Heart left ventricle (tissue), 13 donors: ENCODE data around the gene CPT2.

Experiments used
- CTCF ChIP-seq, 12 donors: fragments of 200-600 bp; sonication (generic) in 4 of 12; IDR thresholded peaks; one replicate each; pipeline versions ENCODE4 v1.5.0 to v1.8.0; 2018 to 2022; ENCODE audit warnings: antibody characterized with exemption in 12 of 12, mild to moderate bottlenecking in 5 of 12
- POLR2A ChIP-seq, 2 donors: fragments of 450-650 bp; IDR thresholded peaks; one replicate each; pipeline ENCODE4 v1.6.1; 2017; ENCODE audit warnings: antibody characterized with exemption in 2 of 2, mild to moderate bottlenecking in 2 of 2, moderate library complexity in 2 of 2
- donor health status: ischemic (EF 13 %, LVEDD 7.1; RV severe dilation, severe dysfunction).
- donor health status: DM: no; HTN: yes; CAD: no.
- donor health status: DM: no; HTN: no; CAD: no.
- donor health status: ischemic (EF 25% LVEDD 6.9; RV normal size, moderate dysfunction).
- donor health status: ischemic (EF 25% LVEDD 5.7; RV mildly dilated, moderate dysfunction).
- donor health status: ischemic (EF 35%, LVEDD 5.7; RV mildly dilated, moderate dysfunction).
- donor health status: nonischemic (EF 11% LVEDD 7.7; RV severe dilation, severe dysfunction).
- donor health status: DM: yes; HTN: yes; CAD: no.
- donor health status: PGD.
- donor health status: ischemic (EF 29% LVEDD 5.4; RV normal size, mild dysfunction).
- donor health status: nonischemic (EF 23%, LVEDD 6.1; RV moderate dilation, normal function).

DNA sequence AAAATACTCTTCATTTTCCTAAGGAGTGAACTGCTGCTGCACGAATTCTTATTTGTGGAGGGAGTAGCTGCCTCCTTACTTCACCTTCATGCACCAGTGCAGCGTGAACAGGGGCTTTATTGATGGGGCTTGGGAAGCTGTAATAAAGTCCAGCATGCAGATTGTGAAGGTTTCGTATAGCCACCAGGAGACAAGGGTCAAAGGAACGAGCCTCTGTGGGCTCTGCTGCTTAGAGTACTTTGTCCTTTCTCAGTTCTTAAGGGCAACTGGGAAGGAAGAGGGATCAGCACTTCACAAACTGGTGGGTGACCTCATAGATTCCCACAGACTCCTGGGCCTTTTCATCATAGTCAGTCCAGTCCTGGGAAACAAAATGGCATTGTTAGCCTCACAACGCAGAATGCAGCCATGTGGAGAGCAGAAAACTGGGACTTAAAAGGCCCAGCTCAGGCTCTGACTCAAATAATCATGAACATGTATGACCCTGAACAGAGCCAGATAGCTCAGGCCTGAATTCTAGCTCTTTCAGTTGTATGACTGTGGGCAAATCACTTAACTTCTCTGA, 17.8 kb downstream of the CPT2 start:
- no peak for TF ChIP-seq CTCF (IDR thresholded peaks at IDR 0.05)
- no peak for TF ChIP-seq POLR2A (IDR thresholded peaks at IDR 0.05)
